Measurements from ENCODE around the gene MPRIP.
"Not testable (repeated sequence)": the region's sequence is repeated elsewhere in the genome, so short reads cannot be mapped to it uniquely, and the experiment has no call there.

DNA sequence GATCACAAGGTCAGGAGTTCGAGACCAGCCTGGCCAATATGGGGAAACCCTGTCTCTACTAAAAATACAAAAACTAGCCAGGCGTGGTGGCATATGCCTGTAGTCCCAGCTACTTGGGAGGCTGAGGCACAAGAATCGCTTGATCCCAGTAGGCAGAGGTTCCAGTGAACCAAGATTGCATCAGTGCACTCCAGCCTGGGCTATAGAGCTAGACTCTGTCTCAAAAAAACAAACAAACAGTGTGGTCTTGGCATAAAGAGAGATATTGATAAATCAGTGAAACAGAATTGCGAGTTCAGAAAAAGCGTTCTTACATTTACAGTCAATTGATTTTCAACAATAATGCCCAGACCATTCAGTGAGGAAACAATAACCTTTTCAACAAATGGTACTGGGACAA lies 153.2 kb downstream of the MPRIP start:
- TF ChIP-seq, protein P1, sequence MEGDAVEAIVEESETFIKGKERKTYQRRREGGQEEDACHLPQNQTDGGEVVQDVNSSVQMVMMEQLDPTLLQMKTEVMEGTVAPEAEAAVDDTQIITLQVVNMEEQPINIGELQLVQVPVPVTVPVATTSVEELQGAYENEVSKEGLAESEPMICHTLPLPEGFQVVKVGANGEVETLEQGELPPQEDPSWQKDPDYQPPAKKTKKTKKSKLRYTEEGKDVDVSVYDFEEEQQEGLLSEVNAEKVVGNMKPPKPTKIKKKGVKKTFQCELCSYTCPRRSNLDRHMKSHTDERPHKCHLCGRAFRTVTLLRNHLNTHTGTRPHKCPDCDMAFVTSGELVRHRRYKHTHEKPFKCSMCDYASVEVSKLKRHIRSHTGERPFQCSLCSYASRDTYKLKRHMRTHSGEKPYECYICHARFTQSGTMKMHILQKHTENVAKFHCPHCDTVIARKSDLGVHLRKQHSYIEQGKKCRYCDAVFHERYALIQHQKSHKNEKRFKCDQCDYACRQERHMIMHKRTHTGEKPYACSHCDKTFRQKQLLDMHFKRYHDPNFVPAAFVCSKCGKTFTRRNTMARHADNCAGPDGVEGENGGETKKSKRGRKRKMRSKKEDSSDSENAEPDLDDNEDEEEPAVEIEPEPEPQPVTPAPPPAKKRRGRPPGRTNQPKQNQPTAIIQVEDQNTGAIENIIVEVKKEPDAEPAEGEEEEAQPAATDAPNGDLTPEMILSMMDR (IDR thresholded peaks at IDR 0.05), result not testable (repeated sequence)
- TF ChIP-seq POLR2A (IDR thresholded peaks at IDR 0.05), result not testable (repeated sequence)

Data from body of pancreas (tissue), 4 donors.